ENCODE measurements around the gene FKBP15. TPM values are rescaled to one million over a fixed set of nuclear protein-coding genes. Genes with fewer than 3 reads are reported as not detected.

The FKBP15 gene
- total and polyA plus RNA-seq, 2 of the 8 experiments (the other 6 are each of a cell fraction or from before 2014, with no cell fraction given): 9.9 to 13.8 TPM

- Histone ChIP-seq H3K79me1 (ENCODE audit: low read depth, low read length) (no peaks in the 10 kb centered on the region), H3K79me2 (ENCODE audit: control insufficient read depth in 1 of 2, insufficient read depth in 2 of 2, low read length in 2 of 2) (no peaks in the 10 kb centered on the region), H3K9ac (replicated peaks in 1 of 4; ENCODE audit: extremely low read depth in 1 of 4, low read depth in 3 of 4, low read length in 3 of 4) (no peak overlapping the region), H2AK5ac (ENCODE audit: low read depth, low read length) (no peak overlapping the region), H3K23ac (ENCODE audit: insufficient read length) (no peak overlapping the region), H3K4ac (replicated peaks; ENCODE audit: insufficient read length, low read depth, low read length) (no peak overlapping the region), H4K20me1 (replicated peaks in 1 of 2; ENCODE audit: control insufficient read depth in 1 of 2, insufficient read depth in 2 of 2, low read length in 2 of 2) (peaks cover 0 to 1% of the 10 kb centered on the region in 2 experiments), H2BK20ac (ENCODE audit: low read length) (no peak overlapping the region), H3K56ac (replicated peaks; ENCODE audit: insufficient read length, low read depth, low read length) (no peak overlapping the region), H4K8ac (ENCODE audit: extremely low read depth, insufficient read depth, low read length) (no peak overlapping the region), H3K18ac (ENCODE audit: extremely low read depth, low read length) (no peak overlapping the region), H2BK12ac (ENCODE audit: low read depth, low read length) (no peak overlapping the region), H3K9me3 (ENCODE audit: insufficient read depth in 2 of 2, low read depth in 1 of 2, low read length in 1 of 2) (no peaks in the 10 kb centered on the region), H2BK120ac (replicated peaks; ENCODE audit: low read depth, low read length) (no peak overlapping the region), H4K91ac (replicated peaks; ENCODE audit: insufficient read length, low read length) (no peak overlapping the region), H3K4me3 (ENCODE audit: extremely low read depth in 1 of 4, insufficient read depth in 2 of 4, low read depth in 3 of 4, low read length in 4 of 4) (no peak overlapping the region), H2AFZ (ENCODE audit: low read length) (no peak overlapping the region), H3K27ac (ENCODE audit: low read depth, low read length) (no peak overlapping the region), H3K4me1 (replicated peaks in 1 of 4; ENCODE audit: control insufficient read depth in 3 of 4, insufficient read depth in 4 of 4, low read length in 3 of 4) (no peaks in the 10 kb centered on the region), H2BK15ac (ENCODE audit: low read length) (no peak overlapping the region), H4K5ac (ENCODE audit: insufficient read length, low read depth, low read length) (no peak overlapping the region), H3K36me3 (ENCODE audit: control insufficient read depth in 2 of 4, insufficient read depth in 4 of 4, low read length in 3 of 4) (no peaks in the 10 kb centered on the region), H3K4me2 (ENCODE audit: insufficient read depth in 1 of 2, low read depth in 2 of 2, low read length in 2 of 2) (no peak overlapping the region), H3K23me2 (ENCODE audit: low read depth, low read length) (no peaks in the 10 kb centered on the region), H2BK5ac (ENCODE audit: low read depth, low read length) (no peak overlapping the region), H3K27me3 (replicated peaks in 1 of 4; ENCODE audit: control insufficient read depth in 3 of 4, extremely low read depth in 1 of 4, insufficient read depth in 3 of 4, low read length in 3 of 4) (no peaks in the 10 kb centered on the region), H3K14ac (ENCODE audit: insufficient read length) (no peak overlapping the region)
- POLR2A ChIA-PET (ENCODE audit: partially characterized antibody): no interaction called here
- TF ChIP-seq TAF7 (optimal IDR thresholded peaks at IDR 0.05; ENCODE audit: borderline replicate concordance, low read depth, low read length) (no peak), GTF2F1 (IDR thresholded peaks at IDR 0.05; ENCODE audit: borderline replicate concordance, low read depth, low read length) (no peak), USF2 (IDR thresholded peaks at IDR 0.05; ENCODE audit: low read length) (no peak), TCF12 (IDR thresholded peaks at IDR 0.05; ENCODE audit: low read depth, low read length) (no peak), KDM5A (IDR thresholded peaks at IDR 0.05; ENCODE audit: low read length) (no peak), RXRA (IDR thresholded peaks at IDR 0.05; ENCODE audit: insufficient read depth, low read depth, low read length) (no peak), NRF1 (IDR thresholded peaks at IDR 0.05; ENCODE audit: low read depth, low read length) (no peak), TBP (IDR thresholded peaks at IDR 0.05; ENCODE audit: low read depth, low read length) (no peak), SP2 (IDR thresholded peaks at IDR 0.05; ENCODE audit: low read length) (no peak), FOSL1 (IDR thresholded peaks at IDR 0.05; ENCODE audit: insufficient read depth, low read depth, low read length) (no peak), PHF8 (conservative IDR thresholded peaks at IDR 0.05; ENCODE audit: low read depth, low read length) (no peak), TAF1 (IDR thresholded peaks at IDR 0.05; ENCODE audit: low read depth, low read length) (no peak), JUND (IDR thresholded peaks at IDR 0.05; ENCODE audit: low read length) (no peak)
- 89% methylated on average over 4 of the region's 4 CpGs; no CpG with 5 or more reads in 1 of the 2 experiments for WGBS, 2 experiments (ENCODE audit: extremely low coverage in 1 of 2, insufficient coverage in 1 of 2, insufficient read length in 1 of 2, insufficient replicate concordance in 2 of 2, low coverage in 1 of 2, low lambda C conversion rate in 2 of 2, missing lambda C conversion rate in 1 of 2)
- DNase-seq (ENCODE audit: low read depth in 1 of 2, low spot score in 2 of 2) (no peak), FAIRE-seq (no peak)
- CTCF ChIA-PET (ENCODE audit: partially characterized antibody): interaction anchor here (0.6 to 1.0 kb wide), 4 partner anchors 15 to 89 kb away, joined by 3 to 5 read pairs (median 3); no protein-coding TSS in a partner anchor
These were observed 17.8 kb upstream of the FKBP15 start for GRCh38 chr9:113238859-113239232.

All from H1 (cell line).